Esophagus (tissue), 2 donors: ENCODE results near the gene ATG16L2. TPM values are rescaled to one million over a fixed set of nuclear protein-coding genes. Genes with fewer than 3 reads are reported as not detected.

Experiments
- H3K27ac ChIP-seq, 2 donors: one replicate each; pipeline ENCODE4 v1.5.1; 2013; ENCODE audit warnings: low read depth in 2 of 2, mild to moderate bottlenecking in 2 of 2, inconsistent platforms in 1 of 2, low read length in 1 of 2, moderate library complexity in 1 of 2
- H3K27me3 ChIP-seq, 2 donors: one replicate each; pipeline ENCODE4 v1.6.1; 2013; ENCODE audit warnings: low read length in 2 of 2, control low read depth in 1 of 2, mild to moderate bottlenecking in 1 of 2; ENCODE audit not compliant: insufficient read depth in 2 of 2, control insufficient read depth in 1 of 2
- H3K36me3 ChIP-seq, 2 donors: one replicate each; pipeline ENCODE4 v1.6.1; 2013; ENCODE audit warnings: low read length in 1 of 2; ENCODE audit not compliant: control insufficient read depth in 2 of 2, insufficient read depth in 2 of 2
- H3K4me1 ChIP-seq, 2 donors: one replicate each; pipeline ENCODE4 v1.6.1; 2013; ENCODE audit warnings: low read length in 1 of 2; ENCODE audit not compliant: control insufficient read depth in 2 of 2, insufficient read depth in 2 of 2
- H3K4me3 ChIP-seq, 2 donors: one replicate each; pipeline ENCODE4 v1.5.1; 2013; ENCODE audit warnings: low read length in 2 of 2, mild to moderate bottlenecking in 2 of 2, low read depth in 1 of 2, moderate library complexity in 1 of 2
- H3K9me3 ChIP-seq, 2 donors: one replicate each; pipeline ENCODE4 v1.6.1; 2013; ENCODE audit warnings: mild to moderate bottlenecking in 2 of 2, low read depth in 1 of 2, low read length in 1 of 2, moderate library complexity in 1 of 2; ENCODE audit not compliant: control insufficient read depth in 2 of 2, insufficient read depth in 1 of 2
- WGBS, 2 donors: extraction: QIAGEN DNeasy Blood & Tissue Kit; methylation state at CpG; one replicate each; pipeline ENCODE4 v1.1.7; 2013; 5-methylcytosine and 5-hydroxymethylcytosine counted together
- polyA plus RNA-seq, 2 donors: library from polyadenylated mRNA; stranded (reverse); fragments of 200-250 nt; gene quantifications; one replicate each; pipeline ENCODE4 v1.2.3, GENCODE V29; 2013
- donor health status: healthy with polysubstance abuse.
- donor health status: Bipolar disorder and iron deficiency.

ATG16L2 gene
- polyA plus RNA-seq, 2 donors: 27.4 to 85.3 TPM

DNA sequence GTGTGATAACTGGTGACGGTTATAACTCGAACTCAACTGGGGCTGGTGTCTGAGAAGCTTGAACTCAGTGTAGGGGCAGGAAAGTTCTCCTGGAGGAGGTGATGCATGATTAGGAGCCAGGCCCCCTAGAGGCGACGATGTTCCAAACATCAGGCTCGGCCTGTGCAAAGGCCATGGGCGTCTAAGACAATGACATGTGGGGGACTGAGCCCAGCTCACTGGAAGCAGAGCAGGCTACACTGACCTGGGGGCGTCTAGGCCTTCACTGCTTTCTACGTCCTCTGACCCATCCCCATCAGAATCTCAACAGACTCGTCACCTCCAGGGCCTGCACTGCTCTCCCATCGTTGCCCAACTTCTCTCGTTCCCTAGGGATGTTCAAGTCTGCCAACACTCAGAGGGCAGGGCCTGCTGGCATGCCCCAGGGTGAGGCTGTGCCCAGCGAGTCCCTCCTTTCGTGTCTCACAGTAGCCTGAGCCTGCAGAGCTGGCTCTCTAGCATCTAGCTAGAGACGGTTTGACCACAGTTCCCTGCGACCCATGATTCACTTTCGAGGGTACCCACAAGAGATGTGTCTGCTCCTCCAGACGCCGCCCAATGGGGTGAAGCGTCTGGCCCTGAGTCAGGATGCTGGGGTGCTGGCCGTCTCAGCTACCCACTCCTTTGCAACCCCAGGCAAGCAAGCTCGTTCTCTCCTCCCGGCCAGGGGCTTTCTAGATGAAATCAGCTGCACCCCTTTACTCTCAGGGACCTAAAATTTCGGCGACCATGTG lies 1.1 kb upstream of the ATG16L2 start:
- peaks cover 2 to 13% of the 10 kb centered on the region in 2 donors for H3K36me3 ChIP-seq
- H3K9me3 ChIP-seq: no peaks in the 10 kb centered on the region
- H3K27ac ChIP-seq: peak overlapping the region; percentile 89 to 95
- no peaks in the 10 kb centered on the region for H3K27me3 ChIP-seq
- peak overlapping the region; percentile 79 to 96 for H3K4me3 ChIP-seq
- WGBS, 2 donors: 8 to 12% methylated on average over 24 of the region's 24 CpGs
- peaks cover 5 to 19% of the 10 kb centered on the region in 2 donors for H3K4me1 ChIP-seq

DNA sequence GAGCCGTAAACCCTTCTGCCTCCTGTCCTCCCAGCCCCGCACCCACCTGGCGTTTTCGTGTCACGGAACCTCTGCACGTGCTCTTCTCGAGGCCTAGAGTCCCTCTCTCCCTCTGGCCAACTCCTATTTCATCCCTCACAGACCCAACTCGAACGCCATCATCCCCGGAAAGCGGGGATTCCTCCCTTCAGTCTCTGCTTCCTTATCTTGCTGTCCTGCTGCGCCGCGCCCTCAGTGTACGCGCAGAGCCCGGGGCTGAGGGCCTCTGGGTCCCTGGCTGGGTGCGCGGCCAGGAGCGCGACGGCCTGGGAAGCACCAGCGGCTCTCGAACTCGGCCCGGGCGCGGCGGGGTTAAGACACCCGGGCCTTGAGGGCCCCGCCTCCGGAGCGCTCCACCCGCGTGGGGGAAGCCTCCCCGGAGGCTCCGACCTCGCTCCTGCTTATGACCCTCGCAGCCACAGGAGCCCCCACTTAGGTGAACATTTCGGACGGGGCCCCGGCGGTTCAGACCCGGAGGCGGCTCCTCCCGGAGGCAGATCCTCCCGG lies 398 bp upstream of the ATG16L2 start:
- H3K9me3 ChIP-seq: no peaks in the 10 kb centered on the region
- WGBS, 2 donors: 0 to 1% methylated on average over 47 of the region's 47 CpGs
- peaks cover 5 to 19% of the 10 kb centered on the region in 2 donors for H3K4me1 ChIP-seq
- H3K4me3 ChIP-seq: peak overlapping the region; percentile 79 to 96
- no peaks in the 10 kb centered on the region for H3K27me3 ChIP-seq
- H3K27ac ChIP-seq: peak overlapping the region; percentile 89 to 95
- peaks cover 2 to 14% of the 10 kb centered on the region in 2 donors for H3K36me3 ChIP-seq

DNA sequence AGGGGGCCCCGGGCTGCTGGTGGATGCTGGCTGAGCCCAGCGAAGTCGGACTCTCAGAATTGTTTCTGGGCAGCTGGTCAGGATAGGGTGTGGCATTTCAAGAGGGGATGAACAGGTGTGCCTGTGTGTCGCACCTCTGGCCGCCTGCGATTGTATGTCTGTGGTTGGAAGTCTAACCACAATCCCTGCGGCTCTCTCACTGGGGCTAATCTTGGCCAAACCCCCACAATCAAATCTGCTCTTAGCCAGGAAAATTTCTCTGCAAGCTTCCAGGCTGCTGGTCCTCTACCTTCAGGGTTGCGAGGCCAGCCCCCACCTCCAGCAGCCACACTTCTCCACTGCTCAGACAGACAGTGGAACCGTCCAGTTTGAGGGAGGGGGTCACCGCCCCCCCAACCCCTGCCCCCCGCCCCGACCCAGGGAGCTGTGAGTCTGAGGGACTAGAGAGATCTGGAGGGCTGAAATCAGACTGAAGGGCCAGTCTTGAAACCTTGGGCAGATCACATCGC lies 953 bp downstream of the ATG16L2 start:
- Histone ChIP-seq H3K36me3 (peaks cover 2 to 10% of the 10 kb centered on the region in 2 donors), H3K4me1 (peaks cover 5 to 20% of the 10 kb centered on the region in 2 donors)
- 14 to 19% methylated on average over 13 of the region's 13 CpGs for WGBS, 2 donors

DNA sequence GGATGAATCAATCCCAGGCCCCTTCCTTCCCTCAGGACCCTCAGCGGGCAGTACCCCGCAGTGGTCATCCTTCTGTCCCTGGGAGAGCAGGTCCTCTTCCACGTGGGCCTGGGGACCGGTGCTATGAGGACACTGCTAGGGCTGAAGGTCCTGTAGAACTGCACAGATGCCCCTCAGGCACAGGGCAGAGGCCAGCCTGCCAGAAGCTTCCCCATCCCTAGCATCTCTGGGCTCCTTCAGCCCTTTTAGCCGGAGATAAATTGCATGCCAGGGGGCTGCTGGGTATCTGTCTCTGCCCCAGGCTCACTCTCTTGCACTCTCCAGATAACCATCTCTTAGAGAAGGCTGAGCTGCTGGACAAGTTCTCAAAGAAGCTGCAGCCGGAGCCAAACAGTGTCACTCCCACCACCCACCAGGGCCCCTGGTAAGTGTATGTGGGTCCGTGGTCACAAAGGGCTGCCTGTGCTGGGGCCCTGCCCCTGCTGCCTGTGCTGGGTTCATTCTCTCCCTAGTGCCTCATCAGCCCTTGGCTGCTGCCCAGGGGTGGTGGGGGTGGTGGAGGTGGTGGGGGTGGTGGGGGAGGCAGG lies 2.3 kb downstream of the ATG16L2 start:
- peaks cover 5 to 32% of the 10 kb centered on the region in 2 donors for H3K4me1 ChIP-seq
- no peak overlapping the region for H3K4me3 ChIP-seq
- WGBS, 2 donors: 83 to 86% methylated on average over 7 of the region's 7 CpGs
- H3K27ac ChIP-seq: no peak overlapping the region
- H3K27me3 ChIP-seq: no peaks in the 10 kb centered on the region
- H3K9me3 ChIP-seq: no peaks in the 10 kb centered on the region
- H3K36me3 ChIP-seq: peaks cover 2 to 16% of the 10 kb centered on the region in 2 donors

More for the DNA sequence above, 953 bp downstream of the ATG16L2 start:
- peak overlapping the region; percentile 92 to 95 for H3K27ac ChIP-seq
- no peaks in the 10 kb centered on the region for H3K9me3 ChIP-seq
- H3K4me3 ChIP-seq: peak overlapping the region; percentile 79 to 96
- no peaks in the 10 kb centered on the region for H3K27me3 ChIP-seq

DNA sequence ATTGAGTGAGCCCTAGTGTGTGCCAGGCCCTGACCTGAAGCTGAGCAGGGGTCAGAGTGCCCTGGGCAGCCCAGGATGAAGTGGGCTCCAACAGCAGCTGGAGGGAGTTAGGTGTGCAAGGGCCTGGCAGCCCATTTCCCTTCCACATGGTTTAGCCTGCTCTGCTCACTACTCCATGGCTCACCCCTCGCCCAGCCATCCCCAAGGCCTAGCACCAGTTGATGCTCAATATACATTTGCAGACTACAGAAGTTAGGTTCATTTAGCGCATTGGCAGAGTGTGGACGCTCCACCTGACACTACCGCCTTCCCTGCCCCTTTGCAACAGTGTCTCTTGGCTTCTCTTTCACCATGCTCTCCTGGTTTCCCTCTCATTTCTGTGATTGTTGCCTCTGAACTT lies 3.8 kb downstream of the ATG16L2 start:
- Histone ChIP-seq H3K27ac (no peak overlapping the region), H3K36me3 (peaks cover 2 to 16% of the 10 kb centered on the region in 2 donors), H3K4me1 (peaks cover 0 to 32% of the 10 kb centered on the region in 2 donors), H3K4me3 (no peak overlapping the region), H3K27me3 (no peaks in the 10 kb centered on the region), H3K9me3 (no peaks in the 10 kb centered on the region)
- WGBS, 2 donors: 96% methylated on average over 4 of the region's 4 CpGs

DNA sequence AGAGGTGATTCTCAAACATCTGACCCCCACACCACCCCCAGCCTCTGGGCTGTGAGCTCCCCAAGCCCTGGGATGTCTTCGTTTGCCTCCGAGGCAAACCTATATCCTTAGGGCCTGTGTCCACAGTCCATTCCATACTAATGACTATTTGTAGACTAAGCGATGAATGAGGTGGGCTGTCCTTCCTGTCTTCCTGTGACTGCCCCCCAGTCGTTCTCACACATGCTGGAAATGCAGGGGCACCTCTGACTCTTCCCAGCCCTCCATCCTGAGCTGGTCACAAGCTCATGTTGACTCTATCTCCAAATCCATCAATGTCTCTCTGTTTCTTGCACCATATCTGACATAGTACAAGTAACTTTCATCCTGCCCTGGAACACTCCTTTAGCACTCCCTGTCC lies 4.8 kb downstream of the ATG16L2 start:
- H3K27ac ChIP-seq: no peak overlapping the region
- H3K27me3 ChIP-seq: no peaks in the 10 kb centered on the region
- peaks cover 2 to 18% of the 10 kb centered on the region in 2 donors for H3K36me3 ChIP-seq
- no peak overlapping the region for H3K4me3 ChIP-seq
- 86 to 89% methylated on average over 4 of the region's 4 CpGs for WGBS, 2 donors
- peaks cover 0 to 27% of the 10 kb centered on the region in 2 donors for H3K4me1 ChIP-seq
- no peaks in the 10 kb centered on the region for H3K9me3 ChIP-seq

DNA sequence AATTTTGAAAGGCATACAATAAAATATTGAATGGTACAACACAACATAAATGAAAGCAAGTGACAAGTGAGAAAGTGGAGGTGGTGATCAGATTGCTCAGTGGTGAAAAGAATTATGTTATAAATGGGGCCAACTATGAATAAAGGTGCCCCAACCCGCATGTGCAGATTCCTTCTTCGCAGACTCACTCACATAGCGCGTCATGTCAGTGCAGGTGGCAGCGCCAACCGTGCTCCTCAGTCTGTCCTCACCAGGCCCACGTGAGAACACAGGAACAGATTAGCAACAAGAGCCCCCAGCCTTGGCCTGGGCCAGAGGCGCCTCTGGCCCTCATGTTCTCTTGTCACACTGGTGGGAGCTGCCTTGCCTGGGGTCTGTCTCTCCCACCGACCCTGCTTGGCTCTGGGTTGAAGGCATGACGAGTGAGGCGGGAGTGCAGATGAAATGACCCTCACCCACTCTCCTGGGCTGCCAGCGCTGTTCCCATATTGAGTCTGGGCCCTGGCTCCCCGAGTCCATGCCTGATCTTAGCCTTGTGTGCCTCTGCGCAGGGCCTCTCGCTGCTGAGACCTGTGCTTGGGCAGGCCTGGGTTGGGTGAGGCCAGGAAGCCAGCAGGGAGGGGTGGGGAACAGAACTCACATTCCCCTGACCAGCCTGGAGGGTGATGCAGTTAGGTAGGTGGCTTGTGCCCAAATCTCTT lies 6.4 kb downstream of the ATG16L2 start:
- no peaks in the 10 kb centered on the region for H3K9me3 ChIP-seq
- H3K4me1 ChIP-seq: peaks cover 0 to 23% of the 10 kb centered on the region in 2 donors
- H3K4me3 ChIP-seq: no peak overlapping the region
- peak overlapping the region; percentile 91 to 98 for H3K27ac ChIP-seq
- peaks cover 2 to 27% of the 10 kb centered on the region in 2 donors for H3K36me3 ChIP-seq
- 72 to 80% methylated on average over 15 of the region's 15 CpGs for WGBS, 2 donors
- H3K27me3 ChIP-seq: no peaks in the 10 kb centered on the region

DNA sequence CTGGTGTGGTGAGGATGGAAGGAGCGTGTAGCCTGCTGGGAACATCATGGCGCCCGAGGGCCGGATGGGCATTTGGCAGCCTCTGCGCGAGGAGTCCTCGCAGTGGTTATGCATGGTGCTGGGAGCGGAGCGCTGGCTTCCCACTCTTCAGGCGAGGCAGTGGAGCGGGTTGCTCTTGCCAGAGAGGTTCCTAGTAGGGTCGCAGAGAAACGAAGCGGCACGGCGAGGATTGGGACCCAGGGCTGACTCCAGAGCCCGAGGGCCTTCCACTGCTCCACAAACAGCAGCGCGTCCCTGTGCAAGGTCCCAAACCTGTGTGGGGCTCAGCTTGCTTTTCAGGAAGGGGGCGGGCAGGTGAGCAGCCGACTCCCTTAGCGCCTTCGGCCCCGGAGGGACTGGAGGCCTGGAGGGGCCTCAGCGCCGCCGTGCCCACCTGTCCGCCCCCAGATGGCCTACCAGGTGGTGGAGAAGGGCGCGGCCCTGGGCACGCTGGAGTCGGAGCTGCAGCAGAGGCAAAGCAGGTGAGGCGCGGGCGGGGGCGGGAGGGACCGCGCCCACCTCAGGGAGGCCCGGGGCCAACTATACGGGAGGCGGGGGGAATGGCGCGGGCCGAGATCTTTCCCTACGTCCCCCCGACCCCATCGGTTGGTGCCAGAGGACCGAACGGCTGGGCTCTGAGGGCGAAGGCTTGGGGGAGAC lies 7.2 kb downstream of the ATG16L2 start:
- 33% methylated on average over 50 of the region's 50 CpGs for WGBS, 2 donors
- peaks cover 0 to 22% of the 10 kb centered on the region in 2 donors for H3K4me1 ChIP-seq
- H3K27ac ChIP-seq: peak overlapping the region; percentile 91 to 98
- H3K36me3 ChIP-seq: peaks cover 2 to 26% of the 10 kb centered on the region in 2 donors
- H3K4me3 ChIP-seq: peak overlapping the region; percentile 40 to 54
- H3K9me3 ChIP-seq: no peaks in the 10 kb centered on the region
- no peaks in the 10 kb centered on the region for H3K27me3 ChIP-seq
